Measurements from ENCODE around the gene ENPP6.

The ENPP6 gene

GRCh38 chr4:184102927-184103326, 114.7 kb downstream of the ENPP6 start:
- Mint-ChIP-seq H3K27me3 (no peaks in the 10 kb centered on the region), H3K4me3 (no peak overlapping the region), H3K4me1 (no peaks in the 10 kb centered on the region), H3K9me3 (no peaks in the 10 kb centered on the region), H3K27ac (no peak overlapping the region), H3K36me3 (ENCODE audit: low read depth) (no peaks in the 10 kb centered on the region)
- DNase-seq (no peak), ATAC-seq (no peak)

GRCh38 chr4:184102488-184102887, 115.2 kb downstream of the ENPP6 start:
- DNase-seq, result no peak
- Mint-ChIP-seq H3K4me1 (no peaks in the 10 kb centered on the region), H3K27ac (no peak overlapping the region), H3K36me3 (ENCODE audit: low read depth) (no peaks in the 10 kb centered on the region), H3K4me3 (no peak overlapping the region), H3K27me3 (no peaks in the 10 kb centered on the region), H3K9me3 (no peaks in the 10 kb centered on the region)
- ATAC-seq, result no peak

GRCh38 chr4:184101711-184102110, 116.0 kb downstream of the ENPP6 start:
- Mint-ChIP-seq H3K4me3 (no peak overlapping the region), H3K36me3 (ENCODE audit: low read depth) (no peaks in the 10 kb centered on the region), H3K27ac (no peak overlapping the region), H3K9me3 (no peaks in the 10 kb centered on the region), H3K27me3 (peaks cover 6% of the 10 kb centered on the region), H3K4me1 (peaks cover 4% of the 10 kb centered on the region)
- DNase-seq (no peak), ATAC-seq (no peak)

- DNase-seq, result no peak
- Mint-ChIP-seq H3K36me3 (ENCODE audit: low read depth) (no peaks in the 10 kb centered on the region), H3K4me3 (no peak overlapping the region), H3K4me1 (peaks cover 4% of the 10 kb centered on the region), H3K27me3 (peaks cover 6% of the 10 kb centered on the region), H3K27ac (no peak overlapping the region), H3K9me3 (no peaks in the 10 kb centered on the region)
- ATAC-seq, result no peak
These were observed 117.3 kb downstream of the ENPP6 start for GRCh38 chr4:184100297-184100885.

GRCh38 chr4:184099535-184099966, 118.1 kb downstream of the ENPP6 start:
- DNase-seq, result no peak
- Mint-ChIP-seq H3K9me3 (no peaks in the 10 kb centered on the region), H3K27ac (no peak overlapping the region), H3K27me3 (peaks cover 6% of the 10 kb centered on the region), H3K36me3 (ENCODE audit: low read depth) (no peaks in the 10 kb centered on the region), H3K4me1 (peaks cover 4% of the 10 kb centered on the region), H3K4me3 (no peak overlapping the region)
- ATAC-seq, result no peak

GRCh38 chr4:184099000-184099399, 118.7 kb downstream of the ENPP6 start:
- no peak overlapping the region for H3K27ac Mint-ChIP-seq
- DNase-seq (no peak), ATAC-seq (no peak)
- H3K4me1 Mint-ChIP-seq, result peaks cover 4% of the 10 kb centered on the region
- H3K36me3 Mint-ChIP-seq (ENCODE audit: low read depth), result no peaks in the 10 kb centered on the region
- H3K9me3 Mint-ChIP-seq, result no peaks in the 10 kb centered on the region
- no peak overlapping the region for H3K4me3 Mint-ChIP-seq
- H3K27me3 Mint-ChIP-seq, result peaks cover 6% of the 10 kb centered on the region

GRCh38 chr4:184097815-184098214, 119.9 kb downstream of the ENPP6 start:
- Mint-ChIP-seq H3K9me3 (no peaks in the 10 kb centered on the region), H3K27ac (no peak overlapping the region), H3K4me1 (peaks cover 4% of the 10 kb centered on the region), H3K36me3 (ENCODE audit: low read depth) (no peaks in the 10 kb centered on the region), H3K27me3 (peaks cover 6% of the 10 kb centered on the region), H3K4me3 (no peak overlapping the region)
- no peak for ATAC-seq
- DNase-seq, result no peak

GRCh38 chr4:184097241-184097605, 120.5 kb downstream of the ENPP6 start:
- Mint-ChIP-seq H3K9me3 (no peaks in the 10 kb centered on the region), H3K4me1 (peaks cover 4% of the 10 kb centered on the region), H3K36me3 (ENCODE audit: low read depth) (no peaks in the 10 kb centered on the region), H3K4me3 (peak overlapping the region; percentile 45), H3K27ac (no peak overlapping the region), H3K27me3 (peaks cover 6% of the 10 kb centered on the region)
- DNase-seq, result peak; percentile 33
- ATAC-seq, result peak; percentile 26

- DNase-seq (no peak), ATAC-seq (no peak)
- Mint-ChIP-seq H3K4me1 (peaks cover 4% of the 10 kb centered on the region), H3K4me3 (peak overlapping the region; percentile 45), H3K36me3 (ENCODE audit: low read depth) (no peaks in the 10 kb centered on the region), H3K27me3 (peaks cover 6% of the 10 kb centered on the region), H3K27ac (no peak overlapping the region), H3K9me3 (no peaks in the 10 kb centered on the region)
These were observed 121.0 kb downstream of the ENPP6 start for GRCh38 chr4:184096561-184097240.

GRCh38 chr4:184094532-184095159, 123.0 kb downstream of the ENPP6 start:
- ATAC-seq (no peak), DNase-seq (no peak)
- Mint-ChIP-seq H3K4me1 (peaks cover 4% of the 10 kb centered on the region), H3K27ac (no peak overlapping the region), H3K36me3 (ENCODE audit: low read depth) (no peaks in the 10 kb centered on the region), H3K27me3 (peaks cover 6% of the 10 kb centered on the region), H3K4me3 (no peak overlapping the region), H3K9me3 (no peaks in the 10 kb centered on the region)

- Mint-ChIP-seq H3K36me3 (ENCODE audit: low read depth) (no peaks in the 10 kb centered on the region), H3K4me3 (no peak overlapping the region), H3K9me3 (no peaks in the 10 kb centered on the region), H3K27me3 (peaks cover under 1% of the 10 kb centered on the region), H3K4me1 (no peaks in the 10 kb centered on the region), H3K27ac (no peak overlapping the region)
- ATAC-seq, result no peak
- DNase-seq, result no peak
These were observed 125.7 kb downstream of the ENPP6 start for GRCh38 chr4:184091986-184092385.

GRCh38 chr4:184090571-184090970, 127.1 kb downstream of the ENPP6 start:
- no peak for ATAC-seq
- Mint-ChIP-seq H3K4me3 (no peak overlapping the region), H3K9me3 (no peaks in the 10 kb centered on the region), H3K4me1 (no peaks in the 10 kb centered on the region), H3K27ac (no peak overlapping the region), H3K27me3 (peaks cover 1% of the 10 kb centered on the region), H3K36me3 (ENCODE audit: low read depth) (no peaks in the 10 kb centered on the region)
- DNase-seq, result no peak

- Mint-ChIP-seq H3K4me1 (no peaks in the 10 kb centered on the region), H3K27me3 (peaks cover 29% of the 10 kb centered on the region), H3K27ac (no peak overlapping the region), H3K36me3 (ENCODE audit: low read depth) (no peaks in the 10 kb centered on the region), H3K4me3 (no peak overlapping the region), H3K9me3 (no peaks in the 10 kb centered on the region)
- DNase-seq, result no peak
- ATAC-seq, result no peak
These were observed 137.0 kb downstream of the ENPP6 start for GRCh38 chr4:184080674-184081073.

- H3K36me3 Mint-ChIP-seq (ENCODE audit: low read depth), result no peaks in the 10 kb centered on the region
- H3K27ac Mint-ChIP-seq, result no peak overlapping the region
- no peak for DNase-seq
- H3K4me3 Mint-ChIP-seq, result no peak overlapping the region
- no peaks in the 10 kb centered on the region for H3K4me1 Mint-ChIP-seq
- no peak for ATAC-seq
- peaks cover 18% of the 10 kb centered on the region for H3K9me3 Mint-ChIP-seq
- H3K27me3 Mint-ChIP-seq, result peaks cover 14% of the 10 kb centered on the region
These were observed 142.8 kb downstream of the ENPP6 start for GRCh38 chr4:184074677-184075388.

Measured in activated naive CD8-positive, alpha-beta T cell treated with anti-CD3 and anti-CD28 coated beads, Interleukin-2, amount 50 U/mL, for 24 hours (primary cell).